Stimulated activated CD8-positive, alpha-beta memory T cell treated with anti-CD3 and anti-CD28 coated beads, Interleukin-12 subunit alpha, Interleukin-12 subunit beta, amount 100 ng/mL, for 24 hours (primary cell): ENCODE data around the gene RBM12.
A peak's percentile ranks its signal among the peaks of the same experiment; 100 is the strongest.
"Not testable (repeated sequence)": the region's sequence is repeated elsewhere in the genome, so short reads cannot be mapped to it uniquely, and the experiment has no call there.

Experiments used
- DNase-seq: peaks from one replicate; pipeline ENCODE4 v3.0.0-alpha.2; 2020; ENCODE audit errors: extremely low read depth

The RBM12 gene

GRCh38 chr20:35698298-35699126 is 33.8 kb upstream of the RBM12 start:
- no peak for DNase-seq

- no peak for DNase-seq
Observed at GRCh38 chr20:35697696-35698297, 33.1 kb upstream of the RBM12 start.

DNA sequence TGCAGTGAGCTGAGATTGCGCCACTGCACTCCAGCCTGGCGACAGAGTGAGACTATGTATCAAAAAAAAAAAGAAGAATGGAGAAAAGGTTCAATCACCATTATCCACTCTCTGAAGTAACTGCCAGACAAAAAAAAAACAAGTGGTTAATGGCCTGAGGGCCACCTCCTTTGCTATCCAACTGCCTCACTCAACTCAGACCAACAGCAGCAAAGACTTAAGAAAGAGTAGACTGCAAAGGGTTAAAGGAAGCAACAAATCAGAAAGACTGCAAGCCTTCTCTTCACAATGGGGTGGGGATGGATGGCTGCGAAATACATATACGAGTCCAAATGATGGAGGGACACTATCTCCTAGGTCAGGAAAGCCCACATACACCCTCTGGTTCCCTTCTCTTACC is 31.3 kb upstream of the RBM12 start:
- DNase-seq: no peak

DNA sequence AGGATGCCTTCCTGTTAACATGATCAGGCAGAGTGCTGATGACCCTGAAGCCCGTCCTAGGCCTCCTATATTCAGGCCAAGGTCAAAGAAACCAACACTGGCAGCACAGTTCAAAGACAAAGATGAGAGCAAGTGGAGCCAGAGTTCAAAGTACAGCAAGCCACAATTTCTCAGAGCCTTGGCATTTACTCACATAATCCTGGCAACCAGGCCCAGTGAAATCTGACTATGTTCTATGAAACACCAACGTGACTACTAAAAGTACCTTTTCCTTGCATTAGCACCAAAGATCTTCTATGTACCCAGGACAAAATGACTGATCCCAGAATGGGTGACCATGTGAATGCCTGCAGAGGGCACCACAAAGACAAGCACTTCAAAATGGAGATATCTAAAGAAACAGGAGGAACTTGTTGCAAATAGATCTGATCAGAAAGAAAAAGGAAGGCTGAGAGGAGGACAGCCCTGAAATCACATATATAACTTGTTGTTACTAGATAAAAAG is 30.6 kb upstream of the RBM12 start:
- DNase-seq: no peak

- DNase-seq: no peak
Observed at GRCh38 chr20:35690265-35690664, 25.6 kb upstream of the RBM12 start.

GRCh38 chr20:35686872-35687271 is 22.2 kb upstream of the RBM12 start:
- DNase-seq: not testable (repeated sequence)

- DNase-seq: not testable (repeated sequence)
Observed at GRCh38 chr20:35685368-35685767, 20.7 kb upstream of the RBM12 start.

GRCh38 chr20:35681960-35682359 is 17.3 kb upstream of the RBM12 start:
- DNase-seq: no peak

GRCh38 chr20:35680452-35681183 is 15.9 kb upstream of the RBM12 start:
- DNase-seq: no peak

- no peak for DNase-seq
Observed at GRCh38 chr20:35674921-35675320, 10.2 kb upstream of the RBM12 start.

- no peak for DNase-seq
Observed at GRCh38 chr20:35673884-35674283, 9.2 kb upstream of the RBM12 start.

DNA sequence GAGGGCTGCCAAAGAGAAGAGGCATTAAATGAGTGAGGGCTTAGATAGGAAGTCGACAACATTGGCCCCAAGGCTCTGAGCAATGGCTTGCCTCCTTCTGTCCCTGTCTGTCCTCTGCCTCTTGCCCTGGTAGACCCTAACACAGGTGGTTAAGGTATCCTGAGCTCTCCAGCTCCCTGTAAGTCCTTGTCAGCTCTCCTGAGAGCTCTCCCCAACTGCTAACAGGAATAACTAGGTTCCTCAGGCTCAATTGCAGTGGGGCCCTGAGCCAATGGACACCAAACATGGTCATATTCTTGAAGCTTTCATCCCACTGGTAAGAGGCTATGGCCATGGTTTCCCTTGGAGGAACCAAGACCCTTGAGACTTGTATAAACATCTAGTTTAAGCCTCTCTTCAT is 5.0 kb upstream of the RBM12 start:
- no peak for DNase-seq

DNA sequence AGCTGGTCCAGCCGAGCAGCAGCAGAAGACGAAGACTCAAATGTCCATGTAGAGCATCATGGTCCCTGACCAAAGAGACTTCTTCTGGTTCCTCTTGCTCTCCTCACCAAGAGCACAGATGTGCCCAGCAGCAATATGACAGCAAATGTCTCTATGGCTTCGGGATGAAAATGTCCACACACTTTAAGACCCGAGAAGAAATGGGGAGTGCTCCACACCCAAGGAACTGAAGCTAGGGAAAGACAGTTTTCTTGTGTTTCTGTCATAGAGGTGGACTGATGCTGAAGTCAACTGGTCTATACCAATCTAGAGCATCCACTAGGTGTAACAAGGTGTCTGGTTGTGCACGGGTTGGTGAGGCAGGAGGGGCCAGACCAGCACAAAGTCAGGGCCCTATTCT is 4.5 kb upstream of the RBM12 start:
- no peak for DNase-seq

DNA sequence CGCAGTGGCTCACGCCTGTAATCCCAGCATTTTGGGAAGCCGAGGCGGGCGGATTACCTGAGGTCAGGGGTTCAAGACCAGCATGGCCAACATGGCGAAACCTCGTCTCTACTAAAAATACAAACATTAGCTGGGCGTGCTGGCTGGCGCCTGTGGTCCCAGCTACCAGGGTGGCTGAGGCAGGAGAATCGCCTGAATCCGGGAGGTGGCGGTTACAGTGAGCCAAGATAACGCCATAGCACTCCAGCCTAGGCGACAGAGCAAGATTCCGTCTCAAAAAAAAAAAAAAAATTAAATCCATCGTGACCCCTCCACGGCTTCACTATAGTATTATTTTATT is 1.2 kb upstream of the RBM12 start:
- DNase-seq: no peak

DNA sequence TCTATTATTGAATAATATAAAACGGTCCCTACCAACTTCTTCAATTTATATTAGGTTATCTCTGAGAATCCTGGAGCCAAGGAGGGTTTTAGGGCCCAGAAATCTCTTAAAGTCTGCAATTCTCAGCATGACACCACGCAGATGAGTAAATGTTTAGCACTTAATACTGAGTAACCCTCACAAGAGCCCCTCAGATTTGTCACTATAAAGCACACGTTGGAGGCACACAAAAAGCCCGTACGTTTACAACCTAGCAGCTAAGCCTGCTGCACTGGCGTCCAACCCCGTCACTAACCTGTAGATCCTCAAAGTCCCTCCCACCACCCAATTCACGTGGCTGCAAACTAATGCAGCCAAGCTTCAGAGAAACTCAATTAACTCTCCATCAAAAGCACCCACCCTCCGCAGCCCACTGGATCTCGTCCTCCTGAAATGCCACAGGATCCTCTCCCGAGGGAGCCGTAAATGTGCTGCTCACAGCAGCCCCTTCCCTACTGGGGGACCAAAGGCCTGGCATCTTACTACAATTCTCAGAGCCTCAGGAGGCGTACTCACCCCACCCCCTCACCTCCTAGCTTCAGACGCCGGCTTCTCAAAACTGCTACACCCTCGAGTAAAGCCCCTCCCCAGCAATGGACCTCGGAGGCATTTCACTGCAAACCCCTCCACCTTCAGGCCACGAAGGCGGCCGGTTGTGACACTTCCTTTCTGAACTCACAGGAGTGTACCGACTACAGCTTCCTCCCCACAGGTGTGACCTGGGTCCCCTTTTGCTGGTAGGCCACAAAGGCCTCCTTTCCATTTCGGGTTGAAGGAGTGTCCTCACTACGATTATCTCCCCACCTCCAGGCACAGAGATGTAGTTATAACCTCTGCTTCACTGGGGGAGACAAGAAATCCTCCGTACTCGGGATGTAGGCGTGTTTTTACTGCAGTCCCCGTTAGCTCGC is 909 bp downstream of the RBM12 start:
- peak; percentile 16 for DNase-seq

- no peak for DNase-seq
Observed at GRCh38 chr20:35662551-35662950, 2.1 kb downstream of the RBM12 start.

GRCh38 chr20:35661908-35662307 is 2.8 kb downstream of the RBM12 start:
- no peak for DNase-seq

DNA sequence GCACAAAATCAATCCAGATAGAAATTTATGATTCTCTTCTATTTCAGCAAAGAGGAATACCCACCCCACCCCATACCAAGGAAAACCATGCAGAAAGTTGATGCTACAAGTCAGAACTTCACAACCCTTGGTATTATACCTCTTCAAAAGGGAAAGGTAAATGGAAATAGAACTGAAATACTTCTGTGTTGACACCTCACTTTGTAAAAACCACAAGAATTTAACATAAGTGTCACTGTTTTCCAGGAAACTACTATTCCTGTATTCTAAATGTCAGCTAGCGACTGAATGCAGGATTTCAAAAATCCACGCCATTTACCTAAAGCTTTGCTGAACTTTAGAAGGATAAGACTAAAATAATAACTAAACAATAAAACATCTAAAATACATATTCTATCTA is 3.6 kb downstream of the RBM12 start:
- no peak for DNase-seq

DNA sequence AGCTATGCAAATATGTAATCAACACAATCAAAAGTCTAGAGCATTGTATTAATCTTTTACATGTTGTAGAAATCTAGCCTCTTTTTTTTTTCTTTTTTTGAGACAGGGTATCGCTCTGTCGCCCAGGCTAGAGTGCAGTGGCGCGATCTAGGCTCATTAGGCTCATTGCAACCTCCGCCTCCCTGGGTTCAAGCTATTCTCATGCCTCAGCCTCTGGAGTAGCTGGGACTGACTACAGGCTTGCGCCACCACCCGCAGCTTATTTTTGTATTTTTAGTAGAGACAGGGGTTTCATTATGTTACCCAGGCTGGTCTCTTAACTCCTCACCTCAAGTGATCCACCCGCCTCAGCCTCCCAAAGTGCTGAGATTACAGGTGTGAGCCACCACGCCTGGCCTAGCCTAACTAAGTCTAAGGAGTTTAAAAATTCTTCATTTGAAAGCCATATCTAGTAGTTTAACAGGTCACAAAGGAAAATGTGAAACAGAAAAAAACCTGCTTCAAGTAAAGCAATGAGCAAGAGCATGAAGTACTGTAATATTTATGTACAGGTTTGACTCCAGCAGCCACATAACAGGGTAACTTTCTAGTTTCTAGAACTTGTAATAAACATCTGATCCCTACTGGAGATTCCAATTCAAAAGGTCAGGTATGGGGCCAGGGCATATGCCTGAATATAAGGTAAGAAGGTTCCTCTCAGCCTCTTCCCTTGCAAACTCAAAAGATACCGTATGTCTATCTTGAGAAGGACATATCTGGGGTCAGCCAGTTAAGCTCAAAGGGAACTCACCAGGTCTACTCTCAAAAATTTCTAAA is 4.4 kb downstream of the RBM12 start:
- DNase-seq: no peak

DNA sequence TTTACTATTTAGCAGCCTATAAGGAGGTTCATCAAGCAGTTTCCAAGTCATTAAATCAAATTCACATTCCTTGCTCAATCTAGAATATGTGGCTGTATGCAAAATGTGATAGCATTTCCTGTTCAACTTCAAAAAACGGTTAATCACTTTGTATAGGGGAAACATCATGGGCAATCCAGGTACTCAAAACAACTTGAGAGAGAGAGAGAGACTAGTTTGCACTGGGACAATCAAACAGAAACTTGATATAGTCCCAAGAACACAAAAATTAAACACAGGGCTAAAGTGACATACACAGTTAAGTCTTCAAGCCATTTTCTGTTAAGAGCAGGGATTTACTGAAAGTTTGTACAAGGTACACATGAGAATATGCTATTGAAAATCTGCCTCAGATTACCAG is 7.4 kb downstream of the RBM12 start:
- DNase-seq: no peak

DNA sequence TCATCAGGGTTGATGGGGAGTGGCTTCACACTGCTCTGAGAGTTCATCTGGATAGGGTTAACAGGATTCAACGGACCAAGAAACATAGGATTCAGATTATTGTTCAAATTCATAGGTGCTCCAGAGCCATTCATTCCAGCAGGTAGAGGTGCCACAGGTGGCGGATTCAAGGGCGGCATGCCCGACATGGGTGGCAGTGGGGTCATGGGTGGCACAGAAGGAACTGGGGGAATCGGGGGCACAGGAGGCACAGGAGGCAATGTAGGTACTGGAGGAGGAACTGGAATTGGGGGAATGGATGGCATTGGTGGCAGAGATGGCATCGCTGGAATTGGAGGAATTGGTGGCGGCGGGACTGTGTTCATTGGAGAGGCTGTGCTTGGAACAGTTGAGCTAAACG is 10.3 kb downstream of the RBM12 start:
- no peak for DNase-seq
